HG02943 (cell line): ENCODE results near the gene BTBD10.

Experiments used
- ATAC-seq: cut with Tn5 transposase; IDR thresholded peaks from one replicate; pipeline ENCODE4 v1.9.1; 2021; ENCODE audit warnings: mild to moderate bottlenecking, low read depth, moderate library complexity; ENCODE audit not compliant: unreplicated experiment

Gene BTBD10

GRCh38 chr11:13376838-13377237, 86.2 kb downstream of the BTBD10 start:
- ATAC-seq = no peak

- ATAC-seq = no peak
Measured at GRCh38 chr11:13376402-13376801, 86.6 kb downstream of the BTBD10 start.

- ATAC-seq = no peak
Measured at GRCh38 chr11:13375798-13376197, 87.2 kb downstream of the BTBD10 start.

- no peak for ATAC-seq
Measured at GRCh38 chr11:13373216-13373615, 89.8 kb downstream of the BTBD10 start.

GRCh38 chr11:13368041-13368446, 95.0 kb downstream of the BTBD10 start:
- ATAC-seq = no peak

GRCh38 chr11:13367115-13367514, 95.9 kb downstream of the BTBD10 start:
- ATAC-seq = no peak

- no peak for ATAC-seq
Measured at GRCh38 chr11:13366266-13367026, 96.6 kb downstream of the BTBD10 start.

- no peak for ATAC-seq
Measured at GRCh38 chr11:13364388-13364787, 98.6 kb downstream of the BTBD10 start.

GRCh38 chr11:13362596-13363109, 100.4 kb downstream of the BTBD10 start:
- ATAC-seq = no peak

- ATAC-seq = no peak
Measured at GRCh38 chr11:13358596-13359270, 104.3 kb downstream of the BTBD10 start.

- ATAC-seq = no peak
Measured at GRCh38 chr11:13357232-13357631, 105.8 kb downstream of the BTBD10 start.

- no peak for ATAC-seq
Measured at GRCh38 chr11:13355191-13355590, 107.8 kb downstream of the BTBD10 start.

GRCh38 chr11:13354335-13354734, 108.7 kb downstream of the BTBD10 start:
- ATAC-seq = no peak

GRCh38 chr11:13352711-13353110, 110.3 kb downstream of the BTBD10 start:
- ATAC-seq = no peak

- no peak for ATAC-seq
Measured at GRCh38 chr11:13349581-13349980, 113.4 kb downstream of the BTBD10 start.

- no peak for ATAC-seq
Measured at GRCh38 chr11:13349046-13349445, 114.0 kb downstream of the BTBD10 start.

GRCh38 chr11:13348305-13348704, 114.7 kb downstream of the BTBD10 start:
- ATAC-seq = no peak

- ATAC-seq = no peak
Measured at GRCh38 chr11:13347901-13348300, 115.1 kb downstream of the BTBD10 start.

- no peak for ATAC-seq
Measured at GRCh38 chr11:13346470-13346869, 116.6 kb downstream of the BTBD10 start.

GRCh38 chr11:13344818-13345217, 118.2 kb downstream of the BTBD10 start:
- no peak for ATAC-seq

GRCh38 chr11:13343931-13344717, 118.9 kb downstream of the BTBD10 start:
- peak; percentile 50 for ATAC-seq
